Adrenal gland (tissue), 5 donors: ENCODE data around the gene UNK.

Source experiments
- CTCF ChIP-seq, 6 experiments: fragments of 450-650 bp in 4 of 6; fragments of 200-600 bp in 2 of 6; sonication (generic) in 1 of 6; IDR thresholded peaks; 1 replicate in 5 of 6; 2 replicates in 1 of 6; pipeline versions ENCODE4 v1.5.1 to v1.8.0; 2016 to 2021; ENCODE audit warnings: antibody characterized with exemption in 6 of 6, mild to moderate bottlenecking in 2 of 6, moderate library complexity in 1 of 6
- POLR2A ChIP-seq, 2 donors: fragments of 450-650 bp; IDR thresholded peaks; one replicate each; pipeline ENCODE4 v1.6.1; 2017; ENCODE audit warnings: antibody characterized with exemption in 2 of 2, mild to moderate bottlenecking in 2 of 2, moderate library complexity in 1 of 2
- donor health status: DM: no; HTN: no; CAD: no.

- TF ChIP-seq CTCF (IDR thresholded peaks at IDR 0.05) (no peak), POLR2A (IDR thresholded peaks at IDR 0.05) (no peak)
These were observed 63.3 kb downstream of the UNK start for GRCh38 chr17:75847614-75848522.
